ENCODE results near the gene CACNA1D.
A peak's percentile ranks its signal among the peaks of the same experiment; 100 is the strongest.

Gene CACNA1D

GRCh38 chr3:53691349-53691748 lies 196.9 kb downstream of the CACNA1D start:
- DNase-seq (ENCODE audit: low read depth): no peak

DNA sequence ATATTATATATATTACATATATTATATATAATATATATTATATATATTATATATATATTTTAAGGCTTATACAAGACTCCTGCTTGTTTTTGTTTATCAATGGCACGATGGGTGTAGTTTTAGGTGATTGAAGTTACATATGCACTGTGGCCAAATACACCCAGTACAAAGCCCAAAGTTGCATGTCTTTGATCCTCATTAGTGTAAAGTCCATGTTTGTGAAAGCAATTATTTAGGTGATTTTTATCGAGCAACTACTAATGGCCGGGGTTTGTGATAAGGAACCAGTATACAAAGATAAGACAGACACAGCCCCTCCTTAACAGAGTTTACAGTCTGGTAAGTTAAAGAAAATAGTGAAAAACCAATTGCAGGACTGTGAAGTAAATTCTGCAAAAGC lies 197.5 kb downstream of the CACNA1D start:
- DNase-seq (ENCODE audit: low read depth): no peak

GRCh38 chr3:53693451-53693850 lies 199.0 kb downstream of the CACNA1D start:
- DNase-seq (ENCODE audit: low read depth): no peak

DNA sequence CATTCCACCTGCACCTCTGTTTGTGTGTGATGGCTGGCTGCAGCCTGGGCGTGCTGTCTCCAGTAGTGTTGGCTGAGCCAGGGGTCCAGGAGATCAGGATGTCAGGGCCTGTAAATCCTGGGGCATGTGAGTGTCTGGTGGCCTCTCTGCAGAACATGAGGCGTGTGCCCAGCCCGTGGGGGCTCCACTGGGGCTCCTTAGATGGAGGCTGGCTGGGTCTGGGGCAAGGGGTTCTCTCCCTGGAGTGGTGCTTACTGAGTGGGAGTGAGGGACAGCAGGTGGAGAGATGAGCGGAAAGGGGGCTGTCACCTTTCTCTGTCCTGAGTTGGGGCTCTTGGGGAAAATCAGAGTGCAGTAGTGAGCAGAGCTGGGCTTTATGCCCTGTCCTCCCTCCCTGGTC lies 199.6 kb downstream of the CACNA1D start:
- DNase-seq (ENCODE audit: low read depth): no peak

- DNase-seq (ENCODE audit: low read depth): no peak
These were observed 200.4 kb downstream of the CACNA1D start for GRCh38 chr3:53694666-53695323.

- no peak for DNase-seq (ENCODE audit: low read depth)
These were observed 200.9 kb downstream of the CACNA1D start for GRCh38 chr3:53695324-53695690.

- peak; percentile 34 for DNase-seq (ENCODE audit: low read depth)
These were observed 202.2 kb downstream of the CACNA1D start for GRCh38 chr3:53696401-53697172.

DNA sequence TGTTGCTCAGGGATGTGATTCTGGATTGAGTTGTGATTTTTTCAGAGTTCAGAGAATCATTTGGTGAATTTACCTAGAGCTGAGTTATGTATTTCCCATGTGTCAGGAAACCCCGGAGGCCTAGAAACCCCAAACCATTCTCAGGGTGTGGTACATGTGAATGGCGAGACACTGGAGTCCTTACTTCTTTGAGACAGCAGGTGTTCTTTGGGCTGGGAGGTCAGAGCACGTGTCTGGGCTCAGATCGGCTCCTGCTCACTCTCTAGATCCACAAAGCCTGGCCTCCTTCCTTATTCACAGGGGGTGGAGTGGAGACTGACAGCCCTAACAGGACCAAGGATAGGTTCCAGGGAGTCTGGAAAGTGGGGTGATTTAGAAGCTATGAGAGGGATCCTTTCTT lies 206.0 kb downstream of the CACNA1D start:
- no peak for DNase-seq (ENCODE audit: low read depth)

DNA sequence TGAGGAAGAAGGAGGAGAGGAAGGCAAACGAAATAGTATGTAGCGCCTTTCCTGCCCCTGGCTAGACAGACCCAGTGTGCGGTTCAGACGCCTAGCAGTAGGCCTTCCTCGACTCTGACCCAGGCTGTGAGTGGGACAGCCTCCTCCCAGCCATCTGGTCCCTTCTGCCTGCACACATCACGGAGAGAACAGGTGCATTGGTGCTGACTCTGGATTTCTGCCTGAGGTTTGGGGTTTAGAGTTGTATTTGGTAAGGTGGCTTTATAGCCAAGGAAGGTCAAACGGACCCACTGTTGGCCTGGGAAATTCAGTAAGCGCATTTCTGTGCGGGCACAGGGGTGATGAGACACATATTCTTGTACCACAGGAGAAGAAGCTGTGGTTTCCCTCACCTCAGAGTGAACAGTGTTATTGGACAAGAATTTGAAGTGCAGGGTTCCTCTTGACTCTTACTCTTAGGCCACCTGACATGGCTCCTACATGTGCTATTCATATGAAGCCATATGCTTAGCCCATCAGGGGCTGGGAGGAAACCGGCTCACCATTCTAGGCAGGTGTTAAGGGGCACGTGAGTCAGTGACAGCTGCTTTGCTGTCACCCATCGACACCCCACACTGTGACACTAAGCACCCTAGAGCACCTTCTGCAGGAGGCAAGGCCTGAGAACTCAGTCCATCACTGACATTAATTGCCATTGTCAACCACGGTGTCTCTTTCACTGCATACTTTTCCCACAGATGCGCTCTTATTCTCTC lies 208.5 kb downstream of the CACNA1D start:
- DNase-seq (ENCODE audit: low read depth): no peak

DNA sequence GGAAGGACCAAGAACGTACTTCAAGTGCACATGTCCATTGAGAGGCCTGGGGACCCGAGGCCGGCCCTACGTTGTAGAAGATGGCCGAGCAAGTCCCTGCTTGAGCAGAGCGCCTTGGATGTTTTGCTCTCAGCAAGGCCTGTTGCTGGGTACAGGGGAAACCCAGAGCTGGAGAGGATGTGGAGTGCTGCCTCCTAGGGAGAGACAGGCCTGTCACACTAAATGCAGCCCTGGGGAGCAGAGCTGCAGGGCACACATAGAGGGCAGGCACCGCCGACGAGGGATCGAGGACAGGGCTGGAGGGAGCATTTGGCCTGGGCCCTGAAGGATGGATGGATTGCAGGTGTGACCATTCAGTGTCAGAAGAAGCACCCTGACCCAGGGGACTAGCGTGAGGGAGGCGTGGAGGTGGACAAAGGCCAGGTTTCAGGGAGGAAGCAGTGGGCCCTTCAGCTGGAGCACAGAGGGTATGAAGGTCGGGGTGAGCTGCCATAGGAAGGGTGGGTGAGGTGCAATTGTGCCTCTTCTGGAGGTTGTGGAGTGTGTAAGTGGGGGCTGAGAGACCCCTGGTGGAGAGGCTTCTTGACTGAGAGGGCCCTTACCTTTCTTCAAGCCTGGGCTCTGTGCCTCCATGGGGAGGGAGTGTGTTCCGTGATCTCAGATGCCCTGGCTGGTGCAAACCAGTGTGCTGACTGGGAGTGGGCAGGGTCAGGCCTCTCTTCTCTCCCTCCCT lies 209.4 kb downstream of the CACNA1D start:
- no peak for DNase-seq (ENCODE audit: low read depth)

DNA sequence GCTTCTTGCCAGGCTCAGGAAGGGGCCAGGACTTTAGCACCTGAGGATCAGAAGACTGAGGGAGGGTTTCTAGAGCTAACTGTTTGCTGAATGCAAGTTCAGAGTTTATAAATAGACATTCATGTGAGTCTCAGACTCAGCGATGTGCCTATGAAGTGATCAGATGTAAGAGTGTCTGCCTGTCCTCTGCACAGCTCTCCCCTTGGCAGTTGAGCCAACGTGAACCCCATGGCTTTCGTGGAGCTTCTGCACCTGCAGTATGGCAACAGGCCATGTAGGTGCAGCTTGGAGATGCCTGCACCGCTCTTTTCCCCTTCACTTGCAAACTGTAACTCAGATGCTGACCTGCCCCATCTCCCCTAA lies 209.9 kb downstream of the CACNA1D start:
- no peak for DNase-seq (ENCODE audit: low read depth)

- DNase-seq (ENCODE audit: low read depth): no peak
These were observed 210.8 kb downstream of the CACNA1D start for GRCh38 chr3:53705024-53705745.

DNA sequence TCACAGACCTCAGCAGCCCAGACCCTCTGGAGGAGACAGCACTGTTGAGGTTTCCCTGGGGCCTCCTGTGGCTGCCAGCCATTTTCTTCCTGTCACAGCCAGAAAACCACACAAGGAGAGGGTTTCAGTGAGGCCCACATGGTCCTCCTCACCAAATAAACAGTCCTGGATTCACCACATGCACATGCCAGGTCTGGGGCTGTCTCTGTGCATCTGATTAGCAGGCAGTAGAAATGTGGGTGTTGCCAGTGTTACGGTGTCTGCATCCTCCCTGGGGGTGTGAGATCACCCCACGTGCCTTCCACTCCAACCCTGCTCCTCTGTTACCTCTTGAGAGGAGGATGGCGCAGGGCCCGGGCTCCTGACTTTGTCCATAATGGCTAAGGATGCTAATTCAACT lies 211.4 kb downstream of the CACNA1D start:
- no peak for DNase-seq (ENCODE audit: low read depth)

DNA sequence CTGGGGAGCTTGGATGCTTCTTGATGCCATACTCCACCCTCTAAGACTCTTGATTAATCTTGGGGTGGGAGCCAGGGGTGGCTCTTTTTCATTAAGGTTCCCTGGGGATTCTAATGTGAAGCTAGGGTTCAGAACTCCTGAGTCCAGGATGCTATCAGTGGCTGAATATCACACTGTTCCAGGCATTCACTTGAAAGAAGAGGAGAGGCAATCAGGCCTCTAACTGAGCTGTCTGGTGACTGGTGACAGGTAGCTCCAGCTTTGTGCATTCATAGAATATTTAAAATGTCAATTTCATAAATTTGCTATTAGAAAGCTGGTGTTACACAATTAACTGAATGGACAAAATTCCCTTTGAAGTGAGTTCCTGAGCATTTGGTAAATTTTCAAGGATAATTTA lies 212.8 kb downstream of the CACNA1D start:
- DNase-seq (ENCODE audit: low read depth): no peak

DNA sequence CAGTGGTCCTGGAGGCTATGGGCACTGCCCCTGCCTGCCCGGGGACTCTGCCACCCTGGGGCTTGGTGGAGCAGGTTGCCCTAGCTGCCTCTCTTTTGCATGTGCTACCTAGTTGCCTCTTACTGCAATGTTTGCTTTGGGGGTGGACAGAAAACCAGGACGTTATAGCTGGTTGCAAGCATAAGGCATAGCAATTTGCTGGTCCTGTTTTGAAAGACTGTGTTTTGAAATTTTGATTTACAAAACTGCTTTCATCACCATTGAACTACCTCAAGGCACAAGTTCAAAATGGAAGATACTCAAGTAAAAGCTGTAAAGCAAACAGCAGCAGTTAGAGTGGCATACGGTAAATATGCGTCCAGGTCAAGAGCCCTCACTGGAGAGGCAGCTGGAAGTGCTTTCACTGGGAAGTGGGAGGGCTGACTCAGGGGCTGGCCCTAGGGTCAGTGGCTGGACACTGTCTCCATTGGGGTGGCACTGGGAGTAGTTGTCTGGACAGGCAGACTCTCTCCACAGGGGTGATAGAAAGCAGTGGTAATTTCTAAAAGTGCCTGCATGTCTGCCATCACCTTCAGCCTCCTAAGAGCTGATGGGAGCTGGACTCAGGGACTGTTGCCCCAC lies 213.7 kb downstream of the CACNA1D start:
- DNase-seq (ENCODE audit: low read depth): no peak

- no peak for DNase-seq (ENCODE audit: low read depth)
These were observed 214.8 kb downstream of the CACNA1D start for GRCh38 chr3:53709256-53709655.

GRCh38 chr3:53709860-53710674 lies 215.7 kb downstream of the CACNA1D start:
- peak; percentile 67 for DNase-seq (ENCODE audit: low read depth)

DNA sequence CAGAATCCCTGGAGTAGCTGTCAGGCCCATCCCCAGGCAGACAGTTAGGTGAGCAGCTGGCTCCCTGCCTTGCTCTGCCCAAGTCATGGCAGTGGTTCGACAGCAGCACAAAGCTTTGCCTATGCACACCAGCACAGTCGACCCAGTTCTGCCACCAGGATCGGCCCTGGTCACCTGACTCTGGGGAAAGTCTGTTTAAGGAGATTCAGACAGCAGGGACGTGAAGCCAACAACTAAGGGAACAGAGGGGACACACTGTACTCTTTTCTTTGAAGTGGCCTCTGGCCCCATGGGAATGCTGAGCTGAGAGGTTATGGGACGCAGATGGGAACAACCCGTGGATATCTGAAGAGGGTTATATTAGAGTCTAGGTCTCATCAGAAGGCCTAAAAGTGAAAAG lies 217.0 kb downstream of the CACNA1D start:
- no peak for DNase-seq (ENCODE audit: low read depth)

- DNase-seq (ENCODE audit: low read depth): no peak
These were observed 218.5 kb downstream of the CACNA1D start for GRCh38 chr3:53712817-53713388.

DNA sequence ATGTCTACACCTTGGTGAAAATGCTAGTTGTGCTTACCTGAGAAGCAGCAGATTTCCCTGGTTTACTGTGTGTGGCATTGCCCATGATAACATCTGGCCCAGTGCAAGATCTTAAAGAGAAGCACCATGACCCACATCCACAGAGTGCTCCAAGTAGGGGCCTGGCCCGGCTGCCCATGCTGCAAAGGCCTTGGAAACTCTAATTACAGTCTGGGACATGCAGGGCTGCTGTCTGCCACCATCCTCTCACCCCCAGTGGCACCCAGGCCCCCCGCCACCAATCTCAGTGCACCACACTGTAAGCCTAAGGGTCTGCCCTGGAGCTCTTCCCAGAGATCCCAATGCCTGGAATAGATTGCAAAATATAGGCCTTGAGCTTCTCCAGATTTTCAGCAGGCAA lies 219.2 kb downstream of the CACNA1D start:
- no peak for DNase-seq (ENCODE audit: low read depth)
